Fibroblast of skin of right biceps (primary cell): Measurements from ENCODE around the gene C22orf42.
"Not testable (repeated sequence)": the region's sequence is repeated elsewhere in the genome, so short reads cannot be mapped to it uniquely, and the experiment has no call there.

ENCODE experiments used
- DNase-seq: peaks from one replicate; pipeline ENCODE4 v3.0.0-alpha.2; 2013

The C22orf42 gene

GRCh38 chr22:32183625-32184024, 24.5 kb upstream of the C22orf42 start:
- no peak for DNase-seq

DNA sequence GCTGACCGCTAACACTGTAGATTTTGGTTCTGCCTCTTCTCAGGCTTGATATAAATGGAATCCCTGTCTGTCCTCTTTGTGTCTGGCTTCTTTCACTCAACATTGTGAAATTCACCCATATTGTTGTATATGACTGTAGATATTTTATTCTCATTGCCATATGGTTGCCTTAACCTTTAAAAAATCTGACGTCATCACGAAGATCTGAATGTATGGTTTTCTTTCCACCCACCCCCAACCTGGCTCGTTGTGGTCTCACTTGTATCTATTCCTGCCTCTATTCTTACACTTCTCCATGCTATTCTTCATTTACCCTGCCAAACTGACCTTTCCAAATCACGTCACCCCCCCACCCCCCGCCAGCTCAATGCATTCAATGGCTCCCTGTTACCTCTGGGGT, 21.9 kb upstream of the C22orf42 start:
- DNase-seq = no peak

DNA sequence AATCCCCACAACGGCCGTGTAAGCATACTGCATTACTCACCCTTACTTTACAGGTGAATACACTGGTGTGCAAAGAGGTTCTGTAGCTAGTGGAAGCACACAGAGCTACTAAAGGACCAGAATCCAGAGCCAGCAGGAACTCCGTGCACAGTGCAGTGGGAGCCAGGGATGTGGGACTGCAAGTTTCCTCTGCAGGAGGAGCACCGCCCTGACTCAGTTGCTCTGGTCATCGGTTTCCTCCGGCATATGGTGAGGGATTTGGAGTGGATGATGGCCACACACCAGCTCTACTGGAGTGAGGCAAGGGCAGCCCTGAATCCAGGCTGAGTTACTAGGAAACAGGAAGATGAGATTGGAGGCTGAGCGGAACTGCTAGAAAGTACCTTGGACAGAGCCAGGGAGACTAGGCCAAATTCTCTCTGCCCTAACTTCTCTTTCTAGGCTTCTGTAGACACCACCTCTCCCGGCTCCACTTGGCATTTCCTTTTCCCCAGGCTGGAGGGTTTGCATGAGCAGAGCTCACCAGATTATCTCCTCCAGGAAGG, 18.2 kb upstream of the C22orf42 start:
- no peak for DNase-seq

DNA sequence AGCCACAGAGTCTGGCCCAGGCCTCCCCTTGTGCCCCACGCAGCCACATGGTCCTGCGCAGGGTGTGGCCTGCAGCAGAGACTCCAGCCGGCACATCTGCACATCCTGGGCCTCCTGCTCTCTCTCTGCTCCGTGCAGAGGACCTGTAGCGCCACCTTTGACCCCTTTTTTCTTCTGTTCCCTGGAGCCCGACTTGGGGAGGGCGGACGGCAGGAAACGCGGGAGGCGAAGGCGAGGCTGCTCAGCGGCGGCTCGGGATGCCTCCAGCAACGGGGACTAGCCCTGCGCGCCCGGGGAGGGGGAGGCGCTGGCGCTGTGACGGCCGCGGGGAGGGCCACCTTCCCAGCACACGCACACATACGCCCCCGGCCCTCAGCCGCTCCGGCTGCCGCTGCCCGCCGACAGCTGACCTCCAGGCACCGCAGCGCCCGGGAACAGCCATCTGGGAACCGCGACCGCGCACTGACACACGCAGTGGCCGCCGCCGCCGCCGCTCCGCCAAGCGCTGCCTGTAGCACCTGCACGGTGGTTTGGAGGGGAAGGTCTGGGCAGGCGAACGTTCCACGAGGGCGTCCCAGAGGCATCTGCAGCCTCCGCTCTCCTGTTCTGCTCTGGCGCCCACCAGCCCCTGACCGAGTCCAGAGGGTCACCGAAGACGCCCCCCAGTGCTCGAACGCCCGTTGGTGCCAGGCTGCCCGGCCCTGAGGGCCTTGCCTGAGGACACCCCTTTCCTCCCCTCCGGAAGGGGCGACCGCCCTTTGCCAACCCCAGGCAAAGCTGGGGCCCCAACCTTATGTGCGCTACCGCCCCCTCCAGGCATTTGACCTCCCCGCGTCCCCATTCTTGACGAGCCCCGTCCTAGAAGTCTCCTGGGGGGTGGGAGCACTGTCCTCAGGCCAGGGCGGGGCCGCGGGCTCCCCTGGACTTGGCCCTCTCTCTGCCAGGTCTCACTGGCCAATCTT, 16.9 kb upstream of the C22orf42 start:
- no peak for DNase-seq

DNA sequence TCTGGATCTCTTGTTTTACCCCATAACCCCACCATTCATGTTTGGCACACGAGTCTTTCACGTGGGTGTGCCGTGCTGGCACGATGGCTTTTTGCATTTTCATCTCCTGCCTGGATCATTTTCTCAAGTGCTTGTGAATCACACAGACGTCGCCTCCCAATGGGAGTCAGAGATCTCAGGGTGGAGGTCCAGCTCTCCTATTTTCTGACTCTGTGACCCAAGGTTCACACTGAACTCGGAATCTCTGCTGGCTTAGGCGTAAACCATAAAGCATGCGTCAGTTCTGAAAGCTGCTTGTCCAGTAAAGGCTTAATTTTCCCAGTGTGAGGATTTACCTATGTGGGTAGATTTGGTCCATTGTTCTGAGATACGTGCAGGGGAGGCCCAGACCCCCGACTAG, 16.0 kb upstream of the C22orf42 start:
- no peak for DNase-seq

DNA sequence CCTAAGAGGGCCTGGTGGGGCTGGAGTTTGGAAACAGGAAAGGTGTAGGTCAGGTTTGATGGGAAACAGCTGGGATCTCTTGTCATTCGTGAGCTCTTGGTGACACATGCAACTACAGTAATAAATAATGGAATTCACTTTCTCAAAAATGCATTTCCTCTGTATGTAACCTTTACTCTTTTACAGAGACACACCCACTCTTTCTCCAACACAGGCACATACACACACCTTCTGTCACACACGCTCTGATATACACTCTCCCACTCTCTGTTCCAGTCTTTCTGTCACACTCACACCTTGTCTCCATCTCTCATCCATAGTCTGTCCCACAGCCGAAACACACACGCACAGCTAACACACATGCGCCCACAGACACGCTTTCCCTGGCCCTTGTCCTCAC, 6.6 kb upstream of the C22orf42 start:
- DNase-seq = no peak

DNA sequence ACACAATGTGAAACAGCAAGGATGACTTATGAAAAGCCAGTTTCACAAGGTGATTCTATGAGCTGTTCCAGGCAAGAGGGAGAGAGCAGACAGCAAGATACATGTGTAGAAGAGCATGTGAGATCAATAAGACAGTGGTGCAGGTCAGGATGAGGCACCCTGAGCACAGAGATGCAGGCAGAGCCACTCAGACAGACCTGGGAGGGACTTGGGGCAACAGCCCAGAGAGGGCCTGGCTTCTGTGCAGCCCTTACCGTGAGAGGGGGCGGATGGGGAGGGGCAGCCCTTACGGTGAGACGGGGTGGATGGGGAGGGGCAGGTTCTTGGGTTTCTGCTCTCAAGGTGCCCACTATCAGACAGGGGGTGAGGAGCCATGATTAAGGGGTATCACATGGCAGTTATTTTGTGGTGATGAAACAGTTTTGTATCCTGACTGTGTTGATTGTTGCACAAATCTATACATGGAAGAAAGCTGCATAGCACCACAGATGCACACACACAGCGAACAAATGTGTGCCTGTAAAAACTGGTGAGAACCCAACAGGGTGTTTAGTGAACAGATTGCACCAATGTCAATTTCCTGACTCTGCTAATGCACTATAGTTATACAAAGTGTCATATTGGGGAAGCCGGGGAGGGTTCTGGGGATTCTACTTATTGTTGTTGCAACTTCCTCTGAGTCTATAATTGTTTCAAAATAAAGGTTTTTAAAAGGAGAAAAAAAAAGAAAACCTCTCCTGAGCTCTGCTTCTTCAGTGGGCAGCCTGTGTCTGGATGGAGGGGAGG, 5.2 kb upstream of the C22orf42 start:
- no peak for DNase-seq

DNA sequence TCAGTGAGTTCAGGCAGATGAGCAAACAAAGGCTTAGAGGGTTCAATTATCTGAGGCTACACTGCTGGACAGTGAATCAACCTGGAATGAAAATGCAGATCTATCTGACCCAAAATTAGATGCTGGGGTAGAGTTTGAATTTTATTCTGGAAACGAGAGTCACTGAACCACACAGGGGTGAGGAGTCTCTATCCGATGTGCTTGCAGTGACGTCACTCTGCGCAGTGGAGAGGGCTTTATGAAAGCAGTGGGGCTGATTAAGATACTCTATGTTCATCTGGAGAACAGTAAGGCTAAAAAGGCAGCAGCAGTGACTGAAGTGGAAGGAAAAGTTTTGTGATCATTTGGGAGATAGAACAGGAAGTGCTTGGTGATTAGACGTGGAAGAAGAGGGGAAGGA, 1.3 kb upstream of the C22orf42 start:
- DNase-seq = not testable (repeated sequence)

- DNase-seq = not testable (repeated sequence)
These were observed 1.5 kb downstream of the C22orf42 start for GRCh38 chr22:32157632-32158031.

DNA sequence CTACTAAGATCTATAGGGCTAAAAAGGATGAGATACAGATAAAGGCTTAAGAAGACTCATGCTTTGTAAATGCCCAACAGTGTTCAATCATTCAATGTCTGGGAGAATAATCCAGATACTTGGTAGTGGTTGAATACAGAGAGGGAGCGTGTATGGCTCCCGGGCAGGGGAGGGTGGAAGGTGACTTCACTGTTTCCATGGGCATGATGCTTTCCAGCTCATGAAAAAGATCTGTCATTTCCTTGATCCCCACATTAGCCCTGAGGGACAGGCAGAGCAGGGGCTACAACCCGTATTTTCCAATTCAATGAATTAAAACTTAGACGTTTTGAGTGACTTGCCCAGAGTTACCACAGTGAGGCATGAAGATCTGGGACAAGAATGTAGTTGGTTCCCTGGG, 4.4 kb downstream of the C22orf42 start:
- DNase-seq = not testable (repeated sequence)

DNA sequence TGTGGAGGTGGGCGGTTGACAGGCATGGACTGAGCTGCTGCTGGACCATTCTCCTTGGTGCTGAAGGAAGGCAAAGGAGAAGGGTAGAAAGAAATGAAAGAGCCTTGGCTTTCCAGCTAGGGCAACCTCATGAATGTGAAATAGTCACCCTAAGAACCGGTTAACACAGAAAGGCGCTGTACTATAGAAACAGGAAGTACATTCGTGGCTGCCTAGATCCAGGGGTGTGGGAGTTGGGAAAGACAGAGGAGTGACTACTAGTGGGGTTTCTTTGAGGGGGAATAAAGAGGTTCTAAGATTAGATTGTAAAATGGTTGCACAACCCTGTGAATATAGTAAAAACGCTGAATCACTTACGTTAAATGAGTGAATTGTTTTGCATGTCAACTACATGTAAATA, 7.5 kb downstream of the C22orf42 start:
- not testable (repeated sequence) for DNase-seq

DNA sequence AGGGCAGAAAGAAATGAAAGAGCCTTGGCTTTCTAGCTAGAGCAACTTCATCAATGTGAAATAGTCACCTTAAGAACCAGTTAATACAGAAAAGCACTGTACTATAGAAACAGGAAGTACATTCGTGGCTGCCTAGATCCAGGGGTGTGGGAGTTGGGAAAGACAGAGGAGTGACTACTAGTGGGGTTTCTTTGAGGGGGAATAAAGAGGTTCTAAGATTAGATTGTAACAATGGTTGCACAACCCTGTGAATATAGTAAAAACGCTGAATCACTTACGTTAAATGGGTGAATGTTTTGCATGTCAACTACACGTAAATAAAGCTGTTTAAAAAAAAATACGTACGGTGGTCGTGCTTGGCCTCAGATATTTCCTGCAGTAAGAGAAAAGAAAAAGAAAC, 8.5 kb downstream of the C22orf42 start:
- not testable (repeated sequence) for DNase-seq

GRCh38 chr22:32148372-32148771, 10.7 kb downstream of the C22orf42 start:
- DNase-seq = not testable (repeated sequence)

GRCh38 chr22:32147128-32147527, 12.0 kb downstream of the C22orf42 start:
- DNase-seq = not testable (repeated sequence)

DNA sequence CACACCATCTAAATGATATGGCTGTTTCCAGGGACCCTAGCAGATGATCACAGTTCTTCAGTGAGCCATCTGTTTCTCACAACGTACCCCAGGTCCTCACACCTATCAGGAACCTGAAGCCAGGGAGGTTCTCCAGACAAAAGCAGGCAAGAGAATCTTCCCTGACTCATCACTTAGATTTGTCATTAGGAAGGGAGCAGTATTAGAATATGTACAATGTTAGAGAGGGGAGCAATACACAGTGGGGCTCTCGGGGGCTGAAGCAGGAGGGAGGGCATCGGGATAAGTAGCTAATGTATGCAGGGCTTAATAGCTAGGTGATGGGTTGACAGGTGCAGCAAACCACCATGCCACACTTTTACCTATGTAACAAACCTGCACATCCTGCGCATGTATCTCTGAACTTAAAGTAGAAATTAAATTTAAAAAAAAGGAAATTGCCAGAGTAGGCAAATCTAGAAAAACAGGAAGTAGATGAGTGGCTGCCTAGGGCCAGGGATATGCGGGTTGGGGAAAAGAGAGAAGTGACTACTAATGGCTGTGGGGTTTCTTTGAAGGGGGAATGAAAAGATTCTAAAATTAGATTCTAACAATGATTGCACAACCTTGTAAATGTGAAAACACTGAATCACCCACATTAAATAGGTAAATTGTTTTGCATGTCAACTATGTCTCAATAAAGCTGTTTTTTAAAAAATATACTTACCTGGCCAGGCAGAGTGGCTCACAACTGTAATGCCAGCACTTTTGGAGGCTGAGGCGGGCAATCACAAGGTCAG, 14.4 kb downstream of the C22orf42 start:
- DNase-seq = no peak

DNA sequence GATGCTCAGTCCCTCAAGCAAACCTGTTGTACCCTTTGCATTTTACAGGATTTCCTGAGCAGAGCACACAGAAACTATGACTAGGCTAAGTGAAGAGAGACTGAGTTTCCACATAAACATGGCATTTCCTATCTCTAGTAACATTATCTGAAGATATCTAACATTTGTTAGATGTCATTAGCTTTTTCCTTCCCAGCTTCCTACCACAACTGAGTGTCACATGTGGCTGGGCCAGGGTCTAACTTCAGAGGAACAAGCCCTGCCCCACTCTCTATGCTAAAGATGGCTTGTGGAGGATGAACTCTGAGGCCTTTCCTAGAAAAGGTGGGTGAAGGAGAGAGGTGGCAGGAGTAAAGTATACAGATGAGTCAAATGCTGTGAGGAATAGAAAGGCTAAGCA, 16.5 kb downstream of the C22orf42 start:
- DNase-seq = no peak

DNA sequence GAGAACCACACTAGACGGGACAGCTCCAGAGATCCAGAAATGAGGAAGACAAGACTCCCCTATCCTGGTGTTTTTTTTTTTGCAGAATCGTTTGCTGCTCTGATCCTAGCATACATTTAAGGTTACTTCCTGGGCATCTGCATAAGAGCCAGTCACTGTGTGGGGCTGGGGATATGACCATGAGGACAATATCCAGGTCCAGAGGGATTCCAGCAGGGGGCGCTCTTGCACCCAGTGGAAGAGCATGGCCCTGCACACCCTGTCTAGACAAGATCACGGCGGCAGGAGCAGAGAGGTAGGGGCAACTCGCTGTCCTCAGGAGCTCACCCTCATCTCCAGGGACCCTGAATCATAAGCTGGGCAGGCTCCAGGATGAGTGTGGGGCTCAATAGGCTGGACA, 18.4 kb downstream of the C22orf42 start:
- DNase-seq = not testable (repeated sequence)

GRCh38 chr22:32138576-32138975, 20.5 kb downstream of the C22orf42 start:
- DNase-seq = not testable (repeated sequence)

- DNase-seq = not testable (repeated sequence)
These were observed 21.3 kb downstream of the C22orf42 start for GRCh38 chr22:32137731-32138324.

DNA sequence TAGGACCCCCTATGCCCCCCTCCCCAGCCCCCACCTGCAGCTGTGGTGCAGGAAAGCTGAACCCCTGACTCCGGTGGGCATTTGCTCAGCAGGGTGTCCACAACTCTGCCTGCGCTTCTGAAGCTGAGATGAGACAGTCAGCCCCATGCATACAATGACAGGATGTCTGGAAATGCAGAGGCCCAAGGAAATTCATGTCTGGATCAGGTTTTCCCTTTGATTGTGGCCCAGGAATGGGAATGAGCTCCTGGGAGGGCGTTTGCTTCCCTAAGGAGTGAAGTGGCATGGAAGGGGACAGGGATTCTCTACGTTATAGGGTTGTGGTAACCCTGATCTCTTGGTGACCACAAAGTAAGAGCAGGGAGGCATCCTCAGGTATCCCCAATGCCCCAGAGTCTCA, 22.2 kb downstream of the C22orf42 start:
- DNase-seq = not testable (repeated sequence)

GRCh38 chr22:32135958-32136357, 23.1 kb downstream of the C22orf42 start:
- DNase-seq = peak; percentile 72

GRCh38 chr22:32134796-32135195, 24.3 kb downstream of the C22orf42 start:
- not testable (repeated sequence) for DNase-seq
